Adrenal gland (tissue), 19 donors: ENCODE results near the gene MAP1B. TPM values are rescaled to one million over a fixed set of nuclear protein-coding genes. Genes with fewer than 3 reads are reported as not detected.
A peak's percentile ranks its signal among the peaks of the same experiment; 100 is the strongest.

ENCODE experiments used
- DNase-seq, 7 donors: peaks; one replicate each; pipeline ENCODE4 v3.0.0-alpha.2; 2019 to 2020
- H3K27ac ChIP-seq, 5 donors: fragments of 200-600 bp; sonication (generic) in 4 of 5; 1 replicate in 3 of 5; 2 replicates in 2 of 5; pipeline versions ENCODE4 v1.5.1 to v1.8.0; 2016 to 2020; ENCODE audit warnings: mild to moderate bottlenecking in 1 of 5
- H3K27me3 ChIP-seq: fragments of 200-600 bp; 2 replicates; pipeline ENCODE4 v1.8.0; 2021
- H3K36me3 ChIP-seq, 2 donors: fragments of 200-600 bp; replicated peaks in 1 of 2; 1 replicate in 1 of 2; 2 replicates in 1 of 2; pipeline versions ENCODE4 v1.5.1 to v1.8.0; 2018 to 2022
- H3K4me1 ChIP-seq, 2 donors: fragments of 200-600 bp; replicated peaks in 1 of 2; 1 replicate in 1 of 2; 2 replicates in 1 of 2; pipeline versions ENCODE4 v1.5.1 to v1.8.0; 2018 to 2021
- H3K4me3 ChIP-seq, 4 donors: fragments of 200-600 bp; sonication (generic) in 3 of 4; one replicate each; pipeline ENCODE4 v1.5.1; 2016 to 2018
- H3K9me3 ChIP-seq, 3 donors: fragments of 200-600 bp; sonication (generic) in 1 of 3; replicated peaks in 1 of 3; 1 replicate in 2 of 3; 2 replicates in 1 of 3; pipeline versions ENCODE4 v1.5.1 to v1.8.0; 2016 to 2021
- POLR2A ChIP-seq, 2 donors: fragments of 450-650 bp; IDR thresholded peaks; one replicate each; pipeline ENCODE4 v1.6.1; 2017; ENCODE audit warnings: antibody characterized with exemption in 2 of 2, mild to moderate bottlenecking in 2 of 2, moderate library complexity in 1 of 2
- WGBS, 4 donors: extraction: QIAGEN DNeasy Blood & Tissue Kit in 2 of 4; methylation state at CpG; one replicate each; pipeline versions ENCODE4 v1.1.5 to v1.1.7; 2013 to 2017; 5-methylcytosine and 5-hydroxymethylcytosine counted together
- intact Hi-C, 2 donors: fragments of 100-400 bp; cut with DNase I; formaldehyde crosslinking; loops; one replicate each; pipeline versions ENCODE4 v1.14.1 to v1.15.0; 2022 to 2023
- long read RNA-seq, 10 donors: library from polyadenylated mRNA in 3 of 10; unstranded in 2 of 10; stranded (forward) in 1 of 10; transcript quantifications; one replicate each; pipeline ENCODE4 v2.0.0 and lab custom pipeline, GENCODE V29; 2021 to 2026
- polyA plus RNA-seq, 3 donors: library from polyadenylated mRNA; stranded (reverse); fragments of 200-250 nt in 2 of 3; fragments of 350-450 nt in 1 of 3; fragmentation: Illumina TruSeq in 1 of 3; extraction: RNeasy Lipid Tissue Mini Kit (QIAGEN cat#74804) in 1 of 3; gene quantifications; one replicate each; pipeline ENCODE4 v1.2.3, GENCODE V29; 2013 to 2014
- total RNA-seq, 9 donors: library from RNA; depleted of rRNA in 4 of 9; stranded (reverse); fragments of >200 nt in 4 of 9; fragments of 120-200 nt in 1 of 9; fragmentation: NEBNext Ultra II Directional in 1 of 9; extraction: Animal tissue kit (Norgen Biotek cat#: 25700) in 1 of 9; gene quantifications; one replicate each; pipeline versions ENCODE4 v1.1.0 to v1.2.4, GENCODE V29; 2013 to 2023
- TF ChIP-seq, protein P1 (sequence below), 6 experiments: fragments of 450-650 bp in 4 of 6; fragments of 200-600 bp in 2 of 6; sonication (generic) in 1 of 6; IDR thresholded peaks; 1 replicate in 5 of 6; 2 replicates in 1 of 6; pipeline versions ENCODE4 v1.5.1 to v1.8.0; 2016 to 2021; ENCODE audit warnings: antibody characterized with exemption in 6 of 6, mild to moderate bottlenecking in 2 of 6, moderate library complexity in 1 of 6
- donor health status: healthy with polysubstance abuse.
- donor health status: Bipolar disorder and iron deficiency.
- donor health status: DM: yes; HTN: yes; CAD: no.
- donor health status: DM: no; HTN: no; CAD: no.
- donor health status: DM: no; HTN: no; CAD: no.
- donor health status: DM: yes; HTN: yes; CAD: no.

MAP1B gene
- total RNA-seq, result 100 to 1,000 TPM in 3 of 9 donors, 10 to 100 TPM in 6; 16.5 to 258 (median 96.3) TPM
- 10 to 100 TPM; 11.5 to 29.4 (median 29.3) TPM for polyA plus RNA-seq
- long read RNA-seq, donor 1, result 0 reads
- long read RNA-seq, donor 2, result 0 reads
- long read RNA-seq, donor 3, result 0 reads
- long read RNA-seq, donor 4, partial matches to known transcripts, result 40 of 51 reads
- long read RNA-seq, donor 4, other reads (novel, unspliced or antisense), result 10 of 51 reads
- long read RNA-seq, donor 5, partial matches to known transcripts, result 1 of 1 reads
- long read RNA-seq, donor 5, other reads (novel, unspliced or antisense), result 0 of 1 reads
- long read RNA-seq, donor 6, partial matches to known transcripts, result 68 of 98 reads
- long read RNA-seq, donor 6, other reads (novel, unspliced or antisense), result 29 of 98 reads
- long read RNA-seq, donor 7, result 0 reads
- long read RNA-seq, donor 8, result 0 reads
- long read RNA-seq, donor 9, result 0 reads
- long read RNA-seq, donor 10, result 0 reads

DNA sequence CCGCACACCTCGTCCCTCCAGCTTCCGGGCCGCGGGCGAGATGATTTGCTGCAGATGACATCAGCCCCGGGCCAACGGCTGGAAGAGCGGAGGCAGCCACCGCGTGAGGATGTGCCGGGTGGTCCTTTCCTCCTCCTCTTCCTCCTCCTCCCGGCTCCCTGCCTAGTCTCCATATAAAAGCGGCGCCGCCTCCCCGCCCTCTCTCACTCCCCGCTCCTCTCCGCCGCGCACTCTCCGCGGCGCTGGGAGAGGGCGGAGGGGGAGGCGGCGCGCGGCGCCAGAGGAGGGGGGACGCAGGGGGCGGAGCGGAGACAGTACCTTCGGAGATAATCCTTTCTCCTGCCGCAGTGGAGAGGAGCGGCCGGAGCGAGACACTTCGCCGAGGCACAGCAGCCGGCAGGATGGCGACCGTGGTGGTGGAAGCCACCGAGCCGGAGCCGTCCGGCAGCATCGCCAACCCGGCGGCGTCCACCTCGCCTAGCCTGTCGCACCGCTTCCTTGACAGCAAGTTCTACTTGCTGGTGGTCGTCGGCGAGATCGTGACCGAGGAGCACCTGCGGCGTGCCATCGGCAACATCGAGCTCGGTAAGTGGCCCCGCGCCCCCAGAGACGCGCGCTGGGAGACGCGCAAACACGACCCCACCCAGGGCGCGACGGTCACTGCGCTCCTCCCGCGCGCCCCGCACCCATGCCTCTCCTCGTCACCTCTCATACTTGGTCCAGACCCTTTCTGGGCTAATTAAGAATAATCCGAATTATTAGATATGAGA, at the start of gene MAP1B:
Gene MAP1B (plus strand): TSS at position 345 of the 770 bp plus-strand sequence. CDS start 57 bp downstream, at position 402.
- Histone ChIP-seq H3K27me3 (no peaks in the 10 kb centered on the region), H3K9me3 (no peaks in the 10 kb centered on the region), H3K36me3 (no peaks in the 10 kb centered on the region), H3K27ac (peak within 1 kb of the TSS in 4 of 5 donors; percentile 29 to 87 (median 54)), H3K4me1 (peaks cover 0 to 12% of the 10 kb centered on the region in 2 donors), H3K4me3 (peak within 1 kb of the TSS in 3 of 4 donors; percentile 6 to 79 (median 27))
- TF ChIP-seq, protein P1, sequence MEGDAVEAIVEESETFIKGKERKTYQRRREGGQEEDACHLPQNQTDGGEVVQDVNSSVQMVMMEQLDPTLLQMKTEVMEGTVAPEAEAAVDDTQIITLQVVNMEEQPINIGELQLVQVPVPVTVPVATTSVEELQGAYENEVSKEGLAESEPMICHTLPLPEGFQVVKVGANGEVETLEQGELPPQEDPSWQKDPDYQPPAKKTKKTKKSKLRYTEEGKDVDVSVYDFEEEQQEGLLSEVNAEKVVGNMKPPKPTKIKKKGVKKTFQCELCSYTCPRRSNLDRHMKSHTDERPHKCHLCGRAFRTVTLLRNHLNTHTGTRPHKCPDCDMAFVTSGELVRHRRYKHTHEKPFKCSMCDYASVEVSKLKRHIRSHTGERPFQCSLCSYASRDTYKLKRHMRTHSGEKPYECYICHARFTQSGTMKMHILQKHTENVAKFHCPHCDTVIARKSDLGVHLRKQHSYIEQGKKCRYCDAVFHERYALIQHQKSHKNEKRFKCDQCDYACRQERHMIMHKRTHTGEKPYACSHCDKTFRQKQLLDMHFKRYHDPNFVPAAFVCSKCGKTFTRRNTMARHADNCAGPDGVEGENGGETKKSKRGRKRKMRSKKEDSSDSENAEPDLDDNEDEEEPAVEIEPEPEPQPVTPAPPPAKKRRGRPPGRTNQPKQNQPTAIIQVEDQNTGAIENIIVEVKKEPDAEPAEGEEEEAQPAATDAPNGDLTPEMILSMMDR (IDR thresholded peaks at IDR 0.05), result no peak
- peak; percentile 43 to 57 for TF ChIP-seq POLR2A (IDR thresholded peaks at IDR 0.05)
- 0 to 1% (median 1%) methylated on average over 12 to 82 of the region's 82 CpGs for WGBS, 4 donors
- DNase-seq, result peak; percentile 29 to 78 (median 44)
- intact Hi-C loops, result no loop called here

DNA sequence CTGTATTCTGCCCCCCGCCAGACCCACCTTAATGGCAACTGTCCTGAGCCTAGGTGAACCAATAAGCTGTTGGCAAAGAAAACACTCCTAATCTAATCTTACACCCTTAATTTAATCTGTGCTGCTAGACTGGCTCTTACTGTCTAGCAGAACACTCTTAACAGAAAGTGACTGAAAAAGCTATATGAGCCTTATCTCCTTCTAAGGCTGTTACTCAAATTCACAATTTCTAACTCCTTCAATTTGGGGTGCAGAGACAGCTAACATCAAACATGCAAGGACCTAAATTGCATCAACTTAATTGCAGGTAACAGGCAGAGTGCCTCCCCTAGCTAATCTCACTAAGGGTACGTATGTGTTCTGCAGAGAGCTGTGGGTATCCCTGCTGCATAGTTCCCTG, 49.5 kb upstream of the MAP1B start:
- TF ChIP-seq, protein P1 (IDR thresholded peaks at IDR 0.05), result no peak
- TF ChIP-seq POLR2A (IDR thresholded peaks at IDR 0.05), result no peak
- no peaks in the 10 kb centered on the region for H3K27me3 ChIP-seq
- 59 to 77% (median 70%) methylated on average over 2 of the region's 2 CpGs for WGBS, 4 donors
- no peak overlapping the region for H3K27ac ChIP-seq
- intact Hi-C loops, result no loop called here
- no peak for DNase-seq
- no peaks in the 10 kb centered on the region for H3K36me3 ChIP-seq
- H3K4me1 ChIP-seq, result no peaks in the 10 kb centered on the region
- no peak overlapping the region for H3K4me3 ChIP-seq
- H3K9me3 ChIP-seq, result no peaks in the 10 kb centered on the region

DNA sequence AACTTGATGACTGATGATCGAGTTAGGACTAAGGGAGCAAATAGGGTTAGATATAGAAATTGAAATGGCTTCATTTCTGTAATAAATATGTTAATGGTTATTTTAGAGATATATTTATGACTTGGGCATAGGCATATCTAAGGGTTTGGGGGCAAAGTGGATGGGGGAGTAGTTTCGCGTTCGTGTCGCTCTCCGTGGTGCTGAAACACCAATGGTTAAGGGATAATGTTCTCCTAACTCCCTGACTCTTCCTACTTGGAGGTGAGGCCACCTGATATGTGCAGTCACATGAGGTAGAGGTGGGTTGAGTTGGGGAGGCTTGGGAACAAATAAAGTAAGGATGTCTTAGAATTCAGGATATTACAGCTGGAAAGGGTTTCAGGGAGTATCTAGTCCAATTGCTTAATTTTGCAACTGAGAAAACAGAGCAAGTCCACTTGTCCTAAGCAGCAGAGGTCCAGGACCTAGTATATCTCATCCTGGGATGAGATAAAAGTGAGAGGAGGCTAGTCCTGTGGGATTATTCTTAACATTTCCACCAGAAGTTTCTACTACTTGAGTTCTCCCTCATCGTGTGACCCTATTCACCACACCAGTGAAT, 44.0 kb upstream of the MAP1B start:
- Histone ChIP-seq H3K4me1 (peaks cover 0 to 6% of the 10 kb centered on the region in 2 donors), H3K36me3 (no peaks in the 10 kb centered on the region), H3K27ac (no peak overlapping the region), H3K9me3 (no peaks in the 10 kb centered on the region), H3K4me3 (no peak overlapping the region), H3K27me3 (no peaks in the 10 kb centered on the region)
- TF ChIP-seq, protein P1 (IDR thresholded peaks at IDR 0.05), result no peak
- no peak for TF ChIP-seq POLR2A (IDR thresholded peaks at IDR 0.05)
- DNase-seq, result peak in 1 of 7 donors; percentile 16
- 27 to 34% (median 32%) methylated on average over 7 of the region's 7 CpGs for WGBS, 4 donors
- intact Hi-C loops, result no loop called here
